AG04450 (cell line): ENCODE results near the gene GPC6. TPM values are rescaled to one million over a fixed set of nuclear protein-coding genes. Genes with fewer than 3 reads are reported as not detected.

Experiments
- CTCF ChIA-PET: fragments of 300-600, 350-600 bp; formaldehyde crosslinking; extraction: SDS; loops from one replicate; lab custom pipeline; 2022; ENCODE audit warnings: antibody characterized with exemption, inconsistent platforms; lab: Charles Lee
- POLR2A ChIA-PET: fragments of 350-600 bp; formaldehyde crosslinking; extraction: SDS; loops from one replicate; lab custom pipeline; 2021; ENCODE audit warnings: antibody characterized with exemption, inconsistent platforms; lab: Yijun Ruan, JAX
- DNase-seq: peaks from one replicate; pipeline ENCODE4 v3.0.0-alpha.2; 2011; ENCODE audit warnings: low read depth, low spot score
- H3K27ac ChIP-seq: one replicate; pipeline ENCODE4 v1.5.1; 2012; ENCODE audit warnings: low read depth, low read length, control low read depth
- H3K27me3 ChIP-seq: one replicate; pipeline ENCODE4 v1.6.0; 2012; ENCODE audit warnings: low read length; ENCODE audit not compliant: control insufficient read depth, insufficient read depth
- H3K4me3 ChIP-seq: 2 replicates; pipeline ENCODE4 v1.5.1; 2011; ENCODE audit warnings: mild to moderate bottlenecking, low read depth, low read length, control low read depth
- H3K9me3 ChIP-seq: 2 replicates; pipeline ENCODE4 v1.5.1; 2012; ENCODE audit warnings: low read length; ENCODE audit not compliant: control insufficient read depth, insufficient read depth
- polyA plus RNA-seq: library from polyadenylated mRNA; depleted of rRNA; stranded (reverse); fragments of >200 nt; gene quantifications from 2 replicates; pipeline ENCODE4 v1.2.3, GENCODE V29; 2011
- TF ChIP-seq, protein P1 (sequence below): IDR thresholded peaks from 2 replicates; pipeline ENCODE4 v1.5.1; 2011; ENCODE audit warnings: low read depth, low read length, control low read depth, inconsistent platforms

The GPC6 gene
- polyA plus RNA-seq, 1 experiment = 40.4 TPM

DNA sequence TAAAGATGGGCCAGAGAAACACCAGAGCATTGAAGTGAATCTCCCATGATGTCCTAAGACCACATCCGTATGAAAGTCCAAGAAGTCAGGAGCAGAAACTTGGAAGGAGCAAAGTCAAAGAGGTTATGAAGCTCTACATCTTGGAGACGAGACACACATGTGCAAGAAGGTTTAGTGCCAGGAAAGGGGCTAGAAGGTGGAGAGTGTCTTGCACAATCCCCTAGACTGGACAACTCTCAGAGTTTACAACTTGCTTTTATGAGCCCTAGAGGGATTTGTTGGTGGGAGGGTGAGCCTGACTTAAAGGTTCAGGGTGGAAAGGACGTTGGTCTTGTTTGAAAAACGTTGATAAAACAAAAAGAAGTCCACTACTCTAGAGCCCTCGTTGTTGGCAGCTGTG lies 150.6 kb downstream of the GPC6 start:
- no peak for DNase-seq
- H3K27ac ChIP-seq = no peak overlapping the region
- TF ChIP-seq, protein P1, sequence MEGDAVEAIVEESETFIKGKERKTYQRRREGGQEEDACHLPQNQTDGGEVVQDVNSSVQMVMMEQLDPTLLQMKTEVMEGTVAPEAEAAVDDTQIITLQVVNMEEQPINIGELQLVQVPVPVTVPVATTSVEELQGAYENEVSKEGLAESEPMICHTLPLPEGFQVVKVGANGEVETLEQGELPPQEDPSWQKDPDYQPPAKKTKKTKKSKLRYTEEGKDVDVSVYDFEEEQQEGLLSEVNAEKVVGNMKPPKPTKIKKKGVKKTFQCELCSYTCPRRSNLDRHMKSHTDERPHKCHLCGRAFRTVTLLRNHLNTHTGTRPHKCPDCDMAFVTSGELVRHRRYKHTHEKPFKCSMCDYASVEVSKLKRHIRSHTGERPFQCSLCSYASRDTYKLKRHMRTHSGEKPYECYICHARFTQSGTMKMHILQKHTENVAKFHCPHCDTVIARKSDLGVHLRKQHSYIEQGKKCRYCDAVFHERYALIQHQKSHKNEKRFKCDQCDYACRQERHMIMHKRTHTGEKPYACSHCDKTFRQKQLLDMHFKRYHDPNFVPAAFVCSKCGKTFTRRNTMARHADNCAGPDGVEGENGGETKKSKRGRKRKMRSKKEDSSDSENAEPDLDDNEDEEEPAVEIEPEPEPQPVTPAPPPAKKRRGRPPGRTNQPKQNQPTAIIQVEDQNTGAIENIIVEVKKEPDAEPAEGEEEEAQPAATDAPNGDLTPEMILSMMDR = no peak
- H3K27me3 ChIP-seq = no peaks in the 10 kb centered on the region
- H3K4me3 ChIP-seq = no peak overlapping the region
- H3K9me3 ChIP-seq = no peaks in the 10 kb centered on the region
- CTCF ChIA-PET = no interaction called here
- POLR2A ChIA-PET = no interaction called here

DNA sequence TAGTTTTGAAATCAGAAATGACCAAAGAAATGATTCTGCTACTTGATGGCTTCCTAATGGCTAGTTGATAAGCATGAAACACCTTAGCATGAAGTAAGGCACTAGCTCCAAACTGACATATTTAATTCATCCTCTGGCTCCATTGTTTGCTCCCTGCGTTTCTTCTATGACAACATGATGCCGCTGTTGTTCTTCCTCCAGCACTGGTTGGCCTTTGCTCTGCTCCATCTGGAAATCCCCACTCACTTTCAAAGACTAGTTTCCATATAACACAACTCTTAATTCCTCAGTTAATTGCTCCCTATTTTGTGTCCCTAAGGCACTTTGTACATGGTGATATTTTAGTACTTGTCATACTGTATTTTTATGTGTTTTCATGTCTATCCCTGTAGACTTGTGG lies 151.6 kb downstream of the GPC6 start:
- Histone ChIP-seq H3K9me3 (no peaks in the 10 kb centered on the region), H3K4me3 (no peak overlapping the region), H3K27ac (no peak overlapping the region), H3K27me3 (no peaks in the 10 kb centered on the region)
- ChIA-PET CTCF (no interaction called here), POLR2A (no interaction called here)
- DNase-seq = no peak
- TF ChIP-seq, protein P1 = no peak

DNA sequence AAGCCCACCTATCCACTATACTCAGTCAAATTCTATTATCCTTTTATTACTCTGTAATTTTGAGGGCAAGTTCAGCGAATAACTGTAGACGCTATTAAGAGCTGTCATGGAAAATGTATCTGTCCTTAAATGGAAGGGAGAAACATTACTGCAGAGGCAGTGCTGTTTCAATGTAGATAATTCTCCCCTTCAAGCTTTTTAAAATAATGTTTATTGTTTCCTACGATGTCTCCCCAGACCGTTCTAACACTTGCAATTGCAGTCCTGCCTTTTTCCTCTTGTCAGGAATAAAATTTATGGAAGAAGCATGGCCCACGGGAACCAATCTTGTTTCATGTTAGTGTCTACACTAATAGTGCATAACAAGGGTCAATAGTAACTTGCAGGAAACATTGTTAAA lies 159.5 kb downstream of the GPC6 start:
- no peak for DNase-seq
- Histone ChIP-seq H3K27ac (no peak overlapping the region), H3K4me3 (no peak overlapping the region), H3K27me3 (no peaks in the 10 kb centered on the region), H3K9me3 (no peaks in the 10 kb centered on the region)
- TF ChIP-seq, protein P1 = no peak
- ChIA-PET CTCF (no interaction called here), POLR2A (no interaction called here)

DNA sequence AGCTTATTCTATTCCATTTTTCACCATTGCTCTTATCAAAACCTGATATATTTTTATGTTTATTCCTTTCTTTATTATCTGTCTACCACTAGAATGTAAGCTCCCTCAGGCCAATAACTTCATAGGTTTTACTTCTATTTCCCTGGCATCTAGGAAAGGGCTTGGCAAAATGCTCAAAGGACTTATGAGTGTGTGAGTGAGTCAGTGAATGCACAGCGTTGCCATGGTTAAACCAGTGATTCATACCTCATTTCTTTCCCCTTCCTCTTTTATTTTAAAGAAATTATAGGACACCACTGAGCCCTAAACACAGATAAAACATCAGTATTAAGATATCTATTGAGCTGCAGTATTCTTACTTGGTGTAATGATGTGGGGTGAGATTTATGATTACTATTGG lies 162.1 kb downstream of the GPC6 start:
- H3K27me3 ChIP-seq = no peaks in the 10 kb centered on the region
- TF ChIP-seq, protein P1 = no peak
- peak; percentile 11 for DNase-seq
- no peak overlapping the region for H3K27ac ChIP-seq
- ChIA-PET CTCF (no interaction called here), POLR2A (interaction anchor here (0.6 kb wide), 1 partner anchor 9 kb away, joined by 4 read pairs; no protein-coding TSS in a partner anchor)
- no peaks in the 10 kb centered on the region for H3K9me3 ChIP-seq
- no peak overlapping the region for H3K4me3 ChIP-seq

DNA sequence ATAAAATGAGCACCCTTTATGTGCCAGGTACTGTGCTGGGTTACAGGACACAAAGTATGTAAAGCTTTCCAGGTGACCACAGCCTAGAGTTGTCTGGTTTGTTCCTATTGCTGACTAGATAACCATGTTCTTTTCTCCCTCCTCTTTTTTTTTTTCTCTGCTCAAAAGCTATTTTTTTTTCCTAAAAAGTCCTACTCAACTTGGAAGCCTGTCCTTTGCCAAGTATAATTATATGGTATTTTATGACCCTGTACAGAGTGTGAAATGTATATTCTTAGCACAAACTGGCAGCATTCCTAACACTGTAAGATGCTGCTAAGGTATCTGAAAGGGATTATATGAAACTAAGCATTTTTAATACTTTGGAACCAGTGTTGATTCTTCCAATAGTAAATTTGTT lies 171.0 kb downstream of the GPC6 start:
- H3K9me3 ChIP-seq = peaks cover 2% of the 10 kb centered on the region; the same call in 1 of the 2 replicates
- no peak overlapping the region for H3K27ac ChIP-seq
- H3K4me3 ChIP-seq = no peak overlapping the region
- POLR2A ChIA-PET = interaction anchor here (0.6 kb wide), 1 partner anchor 9 kb away, joined by 4 read pairs; no protein-coding TSS in a partner anchor
- TF ChIP-seq, protein P1 = no peak
- DNase-seq = no peak
- CTCF ChIA-PET = interaction anchor here (0.6 kb wide), 1 partner anchor 208 kb away, joined by 3 read pairs; no protein-coding TSS in a partner anchor
- H3K27me3 ChIP-seq = no peaks in the 10 kb centered on the region
